ENCODE measurements around the gene NOP53.

- TF ChIP-seq CTCF (IDR thresholded peaks at IDR 0.05), result peak; percentile 47 to 75 (median 64)
- TF ChIP-seq POLR2A (IDR thresholded peaks at IDR 0.05), result no peak
These were observed 20.4 kb downstream of the NOP53 start for GRCh38 chr19:47765523-47766358.

All from body of pancreas (tissue), 4 donors.